GM06990 (cell line): ENCODE data around the gene CARD14.
A peak's percentile ranks its signal among the peaks of the same experiment; 100 is the strongest.
"Not testable (repeated sequence)": the region's sequence is repeated elsewhere in the genome, so short reads cannot be mapped to it uniquely, and the experiment has no call there.

Experiments
- DNase-seq: peaks from one replicate; pipeline ENCODE4 v3.0.0-alpha.2; 2011; ENCODE audit not compliant: insufficient read length; ENCODE audit errors: extremely low read depth
- H3K27me3 ChIP-seq: replicated peaks from 2 replicates; pipeline ENCODE4 v1.6.0; 2011; ENCODE audit warnings: low read length; ENCODE audit not compliant: control insufficient read depth, insufficient read depth
- H3K36me3 ChIP-seq: 2 replicates; pipeline ENCODE4 v1.5.1; 2011; ENCODE audit warnings: low read length; ENCODE audit not compliant: control insufficient read depth, insufficient read depth
- H3K4me3 ChIP-seq: replicated peaks from 2 replicates; pipeline ENCODE4 v1.5.1; 2011; ENCODE audit warnings: low read depth, mild to moderate bottlenecking, control low read depth, low read length
- CTCF ChIP-seq: IDR thresholded peaks from 2 replicates; pipeline ENCODE4 v1.5.1; 2011; ENCODE audit warnings: low read length, control low read depth, mild to moderate bottlenecking, inconsistent platforms; ENCODE audit not compliant: insufficient read depth, poor library complexity, severe bottlenecking

The CARD14 gene

GRCh38 chr17:80153004-80153403, 16.8 kb upstream of the CARD14 start:
- H3K36me3 ChIP-seq, result no peaks in the 10 kb centered on the region
- H3K4me3 ChIP-seq, result no peak overlapping the region
- H3K27me3 ChIP-seq, result no peaks in the 10 kb centered on the region
- peak; percentile 43 for DNase-seq
- TF ChIP-seq CTCF, result no peak

GRCh38 chr17:80154166-80154565, 15.7 kb upstream of the CARD14 start:
- DNase-seq, result no peak
- Histone ChIP-seq H3K27me3 (no peaks in the 10 kb centered on the region), H3K4me3 (no peak overlapping the region), H3K36me3 (no peaks in the 10 kb centered on the region)
- no peak for TF ChIP-seq CTCF

- not testable (repeated sequence) for H3K27me3 ChIP-seq, DNase-seq, H3K4me3 ChIP-seq, H3K36me3 ChIP-seq
Observed at GRCh38 chr17:80155600-80155999, 14.2 kb upstream of the CARD14 start.

GRCh38 chr17:80158846-80159245, 11.0 kb upstream of the CARD14 start:
- no peak for TF ChIP-seq CTCF
- no peak for DNase-seq

GRCh38 chr17:80160536-80160935, 9.3 kb upstream of the CARD14 start:
- TF ChIP-seq CTCF, result no peak
- DNase-seq, result no peak
- H3K4me3 ChIP-seq, result no peak overlapping the region
- no peaks in the 10 kb centered on the region for H3K36me3 ChIP-seq
- no peaks in the 10 kb centered on the region for H3K27me3 ChIP-seq

More at GRCh38 chr17:80158846-80159245, 11.0 kb upstream of the CARD14 start:
- no peak overlapping the region for H3K4me3 ChIP-seq
- H3K36me3 ChIP-seq, result no peaks in the 10 kb centered on the region
- H3K27me3 ChIP-seq, result no peaks in the 10 kb centered on the region

- TF ChIP-seq CTCF, result no peak
- DNase-seq, result no peak
- no peaks in the 10 kb centered on the region for H3K27me3 ChIP-seq
- no peaks in the 10 kb centered on the region for H3K36me3 ChIP-seq
- no peak overlapping the region for H3K4me3 ChIP-seq
Observed at GRCh38 chr17:80163336-80163735, 6.5 kb upstream of the CARD14 start.
